H9 (cell line): ENCODE results near the gene ASB16. TPM values are rescaled to one million over a fixed set of nuclear protein-coding genes. Genes with fewer than 3 reads are reported as not detected.

Experiments
- DNase-seq: peaks from one replicate; pipeline ENCODE4 v3.0.0-alpha.2; 2017
- H2AFZ ChIP-seq: one replicate; pipeline ENCODE4 v1.6.1; 2013; ENCODE audit warnings: mild to moderate bottlenecking, low read length, control low read depth, moderate library complexity
- H2AK5ac ChIP-seq: 2 replicates; pipeline ENCODE4 v1.6.1; 2013; ENCODE audit warnings: low read length, control low read depth, mixed read lengths; ENCODE audit not compliant: insufficient read length
- H2BK120ac ChIP-seq: one replicate; pipeline ENCODE4 v1.6.1; 2013; ENCODE audit warnings: low read depth, mild to moderate bottlenecking, low read length, control low read depth, inconsistent platforms; ENCODE audit not compliant: poor library complexity, severe bottlenecking
- H2BK12ac ChIP-seq: 2 replicates; pipeline ENCODE4 v1.6.1; 2013; ENCODE audit warnings: low read length, control low read depth, mixed read lengths, low read depth; ENCODE audit not compliant: insufficient read length
- H2BK15ac ChIP-seq: 2 replicates; pipeline ENCODE4 v1.6.1; 2013; ENCODE audit warnings: low read depth, low read length, control low read depth
- H2BK20ac ChIP-seq: one replicate; pipeline ENCODE4 v1.6.1; 2013; ENCODE audit warnings: low read depth, mild to moderate bottlenecking, low read length, control low read depth, inconsistent platforms; ENCODE audit not compliant: poor library complexity, severe bottlenecking
- H2BK5ac ChIP-seq: 2 replicates; pipeline ENCODE4 v1.6.1; 2013; ENCODE audit warnings: low read length, control low read depth, mixed read lengths; ENCODE audit not compliant: insufficient read length
- H3K14ac ChIP-seq: 2 replicates; pipeline ENCODE4 v1.6.1; 2013; ENCODE audit warnings: low read length, control low read depth; ENCODE audit not compliant: insufficient read depth
- H3K18ac ChIP-seq: 2 replicates; pipeline ENCODE4 v1.6.1; 2013; ENCODE audit warnings: low read depth, mild to moderate bottlenecking, mixed read lengths, low read length, control low read depth; ENCODE audit not compliant: insufficient read length
- H3K23ac ChIP-seq: 2 replicates; pipeline ENCODE4 v1.6.1; 2013; ENCODE audit warnings: low read length, control low read depth, mixed read lengths, low read depth; ENCODE audit not compliant: insufficient read length
- H3K23me2 ChIP-seq: 2 replicates; pipeline ENCODE4 v1.6.1; 2013; ENCODE audit warnings: low read depth, mild to moderate bottlenecking, mixed read lengths, low read length, control low read depth; ENCODE audit not compliant: insufficient read length, poor library complexity, severe bottlenecking
- H3K27ac ChIP-seq: 2 replicates; pipeline ENCODE4 v1.5.1; 2013; ENCODE audit warnings: low read length, control low read depth, mixed read lengths, low read depth; ENCODE audit not compliant: insufficient read length
- H3K27me3 ChIP-seq: 2 replicates; pipeline ENCODE4 v1.6.1; 2013; ENCODE audit warnings: low read length, control low read depth, inconsistent platforms; ENCODE audit not compliant: insufficient read depth
- H3K4ac ChIP-seq: 2 replicates; pipeline ENCODE4 v1.6.1; 2013; ENCODE audit warnings: low read depth, mild to moderate bottlenecking, control low read depth, inconsistent platforms, low read length, moderate library complexity
- H3K4me1 ChIP-seq: 2 replicates; pipeline ENCODE4 v1.6.1; 2013; ENCODE audit warnings: low read length, control low read depth, inconsistent platforms; ENCODE audit not compliant: insufficient read depth
- H3K4me2 ChIP-seq: 2 replicates; pipeline ENCODE4 v1.6.1; 2013; ENCODE audit warnings: low read length, control low read depth, mixed read lengths; ENCODE audit not compliant: insufficient read length, insufficient read depth
- H3K56ac ChIP-seq: 2 replicates; pipeline ENCODE4 v1.6.1; 2013; ENCODE audit warnings: low read depth, mild to moderate bottlenecking, mixed read lengths, low read length, control low read depth; ENCODE audit not compliant: insufficient read length
- H3K79me1 ChIP-seq: 2 replicates; pipeline ENCODE4 v1.6.1; 2013; ENCODE audit warnings: low read depth, mild to moderate bottlenecking, moderate library complexity, low read length, control low read depth, inconsistent platforms; ENCODE audit not compliant: insufficient read depth, poor library complexity, severe bottlenecking
- H3K79me2 ChIP-seq: 2 replicates; pipeline ENCODE4 v1.6.1; 2013; ENCODE audit warnings: low read length, control low read depth, inconsistent platforms; ENCODE audit not compliant: insufficient read depth
- H3K9ac ChIP-seq: 2 replicates; pipeline ENCODE4 v1.6.1; 2013; ENCODE audit warnings: low read length, control low read depth, mixed read lengths; ENCODE audit not compliant: insufficient read length; ENCODE audit errors: extremely low read depth
- H3K9me3 ChIP-seq: one replicate; pipeline ENCODE4 v1.6.1; 2013; ENCODE audit warnings: low read depth, low read length, inconsistent platforms; ENCODE audit not compliant: control insufficient read depth
- H3T11ph ChIP-seq: one replicate; pipeline ENCODE4 v1.6.1; 2013; ENCODE audit warnings: mild to moderate bottlenecking, low read length, control low read depth, inconsistent platforms
- H4K20me1 ChIP-seq: one replicate; pipeline ENCODE4 v1.6.1; 2013; ENCODE audit not compliant: control insufficient read depth, insufficient read length, insufficient read depth
- H4K5ac ChIP-seq: 2 replicates; pipeline ENCODE4 v1.6.1; 2013; ENCODE audit warnings: low read depth, mild to moderate bottlenecking, mixed read lengths, low read length, control low read depth; ENCODE audit not compliant: insufficient read length
- H4K8ac ChIP-seq: replicated peaks from 2 replicates; pipeline ENCODE4 v1.6.1; 2013; ENCODE audit warnings: low read length, control low read depth, mixed read lengths, low read depth; ENCODE audit not compliant: insufficient read length
- H4K91ac ChIP-seq: 2 replicates; pipeline ENCODE4 v1.6.1; 2013; ENCODE audit warnings: low read depth, mild to moderate bottlenecking, moderate library complexity, mixed read lengths, low read length, control low read depth; ENCODE audit not compliant: insufficient read length
- H3K27ac Mint-ChIP-seq, 3 experiments: 2 replicates in 2 of 3; 3 replicates in 1 of 3; pipeline ENCODE4 v1.8.0; 2020 to 2021; ENCODE audit warnings: mixed read lengths in 3 of 3, mild to moderate bottlenecking in 1 of 3, moderate library complexity in 1 of 3
- H3K27me3 Mint-ChIP-seq: 2 replicates; pipeline ENCODE4 v1.8.0; 2021; ENCODE audit warnings: low read depth, mild to moderate bottlenecking, moderate library complexity, mixed read lengths
- H3K36me3 Mint-ChIP-seq, 3 experiments: 2 replicates in 2 of 3; 3 replicates in 1 of 3; pipeline ENCODE4 v1.8.0; 2020 to 2021; ENCODE audit warnings: low read depth in 3 of 3, mixed read lengths in 3 of 3; ENCODE audit not compliant: insufficient read depth in 1 of 3
- H3K4me1 Mint-ChIP-seq, 2 experiments: 2 replicates each; pipeline ENCODE4 v1.8.0; 2020; ENCODE audit warnings: mixed read lengths in 2 of 2
- H3K4me3 Mint-ChIP-seq, 2 experiments: 2 replicates in 1 of 2; 3 replicates in 1 of 2; pipeline ENCODE4 v1.8.0; 2020 to 2021; ENCODE audit warnings: mild to moderate bottlenecking in 2 of 2, mixed read lengths in 2 of 2, moderate library complexity in 1 of 2
- H3K9me3 Mint-ChIP-seq, 2 experiments: 2 replicates in 1 of 2; 3 replicates in 1 of 2; pipeline ENCODE4 v1.8.0; 2020; ENCODE audit warnings: mild to moderate bottlenecking in 2 of 2, mixed read lengths in 2 of 2, moderate library complexity in 1 of 2
- CTCF ChIP-seq: fragments of 200-600 bp; sonication (generic); conservative IDR thresholded peaks from 3 replicates; pipeline ENCODE4 v1.8.0; 2021; ENCODE audit warnings: antibody characterized with exemption, mild to moderate bottlenecking
- WGBS: extraction: QIAGEN DNeasy Blood & Tissue Kit; methylation state at CpG from one replicate; pipeline ENCODE4 v1.1.7; 2013; ENCODE audit warnings: missing lambda C conversion rate, low lambda C conversion rate, mixed read lengths; ENCODE audit not compliant: insufficient read length; ENCODE audit errors: extremely low coverage; 5-methylcytosine and 5-hydroxymethylcytosine counted together
- total RNA-seq: library from RNA; stranded (reverse); gene quantifications from 2 replicates; pipeline ENCODE4 v1.2.1, GENCODE V29; 2021

Gene ASB16
- total RNA-seq, 1 experiment from 2014 or later = 0.90 TPM

DNA sequence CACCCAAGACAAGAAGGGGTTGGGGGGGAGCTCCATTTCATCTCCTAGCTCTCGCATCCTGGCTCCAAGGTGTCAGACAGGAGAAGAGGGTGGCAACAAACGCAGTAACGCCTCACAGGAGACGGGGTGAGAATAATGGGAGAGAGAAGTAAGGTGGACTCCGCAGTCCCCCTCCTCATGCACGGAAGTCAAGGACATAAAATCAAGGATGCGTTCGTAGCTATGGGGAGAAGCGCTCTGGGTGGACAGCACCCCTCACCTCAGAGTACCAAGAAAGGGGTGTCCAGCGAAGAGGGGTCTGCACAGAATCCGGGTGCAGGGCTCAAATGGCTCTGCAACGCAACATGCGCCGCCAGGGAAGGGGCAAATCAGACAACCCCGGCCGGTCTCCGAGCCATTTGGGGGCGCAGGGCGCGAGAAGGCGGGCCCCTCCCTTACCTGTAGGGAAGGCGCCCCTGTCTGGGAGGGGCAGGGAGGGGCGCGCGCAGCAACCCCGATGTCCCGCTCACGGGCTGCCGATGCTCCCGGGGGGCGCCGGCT, 47.6 kb upstream of the ASB16 start:
- Histone ChIP-seq H2AFZ (no peak overlapping the region), H2BK12ac (no peak overlapping the region), H3K23me2 (peaks cover 9% of the 10 kb centered on the region), H2BK20ac (no peak overlapping the region), H3K79me2 (peaks cover 2% of the 10 kb centered on the region; the same call in 1 of the 2 replicates), H4K91ac (no peak overlapping the region), H2BK5ac (no peak overlapping the region), H3K14ac (peak overlapping the region; percentile 76), H3K9me3 (no peaks in the 10 kb centered on the region), H3K23ac (no peak overlapping the region), H3K4me2 (peak overlapping the region; percentile 90), H3K56ac (no peak overlapping the region), H3K18ac (peak overlapping the region; percentile 37), H4K5ac (no peak overlapping the region), H3T11ph (no peak overlapping the region), H2AK5ac (no peak overlapping the region), H3K4ac (no peak overlapping the region), H3K79me1 (no peaks in the 10 kb centered on the region), H2BK120ac (no peak overlapping the region), H3K27me3 (no peaks in the 10 kb centered on the region), H4K8ac (no peak overlapping the region), H3K27ac (no peak overlapping the region), H3K4me1 (peaks cover 6% of the 10 kb centered on the region; the same call in 1 of the 2 replicates), H4K20me1 (no peaks in the 10 kb centered on the region), H2BK15ac (no peak overlapping the region), H3K9ac (peak overlapping the region; percentile 62)
- peak overlapping the region; percentile 86 to 96 for H3K4me3 Mint-ChIP-seq
- WGBS = no CpG with 5 or more reads among the region's 32 CpGs
- H3K36me3 Mint-ChIP-seq = peaks cover 0 to 5% (median 2%) of the 10 kb centered on the region in 3 experiments; a peak in 2 of 7 replicates
- peak overlapping the region; percentile 64 to 91 (median 68); a peak in 4 of 7 replicates for H3K27ac Mint-ChIP-seq
- H3K27me3 Mint-ChIP-seq = peaks cover 2% of the 10 kb centered on the region
- peaks cover 36 to 54% of the 10 kb centered on the region in 2 experiments for H3K4me1 Mint-ChIP-seq
- no peak for TF ChIP-seq CTCF
- DNase-seq = no peak
- no peaks in the 10 kb centered on the region for H3K9me3 Mint-ChIP-seq
